Measurements from ENCODE around the gene CNTN4.

The CNTN4 gene

DNA sequence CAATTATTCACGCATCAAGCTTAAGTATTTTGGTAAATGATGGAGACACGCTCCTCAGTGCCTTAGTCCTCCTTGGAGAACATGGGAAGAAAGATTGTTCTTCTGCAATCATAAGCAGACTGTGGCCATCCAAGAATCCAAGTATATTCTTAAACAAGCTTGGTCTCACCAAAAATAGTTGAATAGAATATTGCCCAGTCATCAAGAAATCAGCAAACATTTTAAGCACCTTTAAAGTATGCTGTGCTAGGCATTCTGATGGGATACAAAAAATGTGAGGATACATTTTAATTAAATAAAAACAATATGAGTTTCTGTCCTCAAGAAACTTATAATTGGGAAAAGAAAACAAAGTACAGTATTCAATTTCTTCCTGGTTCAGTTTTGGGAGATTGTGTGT lies 445.5 kb downstream of the CNTN4 start:
- DNase-seq = no peak
- in situ Hi-C loops (cut with MboI; ENCODE audit: low pct_unique_long_range_greater_than_20kb, low sequenced_read_pairs) = no loop called here

DNA sequence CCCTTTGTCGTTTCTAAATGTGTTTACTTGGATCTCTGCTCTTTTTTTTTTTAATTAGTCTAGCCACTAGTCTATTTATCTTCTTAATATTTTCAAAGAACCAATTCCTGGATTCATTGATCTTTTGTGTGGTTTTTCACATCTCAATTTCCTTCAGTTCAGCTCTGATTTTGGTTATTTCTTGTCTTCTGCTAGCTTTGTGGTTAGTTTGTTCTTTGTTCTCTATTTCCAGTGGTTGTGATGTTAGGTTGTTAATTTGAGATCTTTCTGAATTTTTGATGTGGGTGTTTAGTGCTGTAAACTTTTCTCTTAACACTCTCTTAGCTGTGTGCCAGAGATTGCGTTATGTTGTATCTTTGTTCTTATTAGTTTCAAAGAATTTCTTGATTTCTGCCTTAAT lies 446.1 kb downstream of the CNTN4 start:
- in situ Hi-C loops (cut with MboI; ENCODE audit: low pct_unique_long_range_greater_than_20kb, low sequenced_read_pairs) = no loop called here

DNA sequence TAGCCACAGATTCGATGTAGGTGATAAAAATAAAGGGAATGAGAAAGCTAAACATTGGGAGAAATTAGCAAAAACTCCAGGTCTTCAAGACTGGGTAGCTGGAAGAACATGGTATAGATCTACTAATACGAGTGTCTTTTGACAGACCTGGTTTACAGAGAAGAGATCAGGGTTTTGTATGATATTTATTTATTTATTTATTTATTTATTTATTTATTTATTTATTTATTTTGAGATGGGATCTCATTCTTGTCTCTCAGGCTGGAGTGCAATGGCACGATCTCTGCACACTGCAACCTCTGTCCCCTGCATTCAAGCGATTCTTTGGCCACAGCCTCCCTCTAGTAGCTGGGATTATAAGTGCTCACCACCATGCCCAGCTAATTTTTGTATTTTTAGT lies 448.4 kb downstream of the CNTN4 start:
- no peak for DNase-seq
- in situ Hi-C loops (cut with MboI; ENCODE audit: low pct_unique_long_range_greater_than_20kb, low sequenced_read_pairs) = no loop called here

More for the DNA sequence above, 446.1 kb downstream of the CNTN4 start:
- DNase-seq = no peak

DNA sequence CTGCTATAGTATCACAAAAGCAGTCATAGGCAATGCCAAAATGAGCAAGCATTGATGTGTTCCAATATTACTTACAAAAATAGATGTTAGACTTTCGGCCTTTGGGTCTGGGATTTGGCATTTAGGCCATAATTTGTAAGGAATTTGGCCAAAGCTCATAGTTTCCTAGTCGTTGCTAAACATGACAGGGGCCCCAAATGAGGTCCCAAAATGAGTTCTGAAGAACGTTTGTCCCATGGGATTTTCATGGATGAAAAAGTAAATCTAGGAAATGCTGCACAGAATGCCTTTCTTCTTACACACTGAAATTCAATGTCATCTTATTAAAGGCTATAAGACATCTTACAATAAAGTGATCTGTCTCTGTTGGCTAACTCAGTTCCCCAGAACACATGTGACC lies 456.0 kb downstream of the CNTN4 start:
- in situ Hi-C loops (cut with MboI; ENCODE audit: low pct_unique_long_range_greater_than_20kb, low sequenced_read_pairs) = no loop called here

DNA sequence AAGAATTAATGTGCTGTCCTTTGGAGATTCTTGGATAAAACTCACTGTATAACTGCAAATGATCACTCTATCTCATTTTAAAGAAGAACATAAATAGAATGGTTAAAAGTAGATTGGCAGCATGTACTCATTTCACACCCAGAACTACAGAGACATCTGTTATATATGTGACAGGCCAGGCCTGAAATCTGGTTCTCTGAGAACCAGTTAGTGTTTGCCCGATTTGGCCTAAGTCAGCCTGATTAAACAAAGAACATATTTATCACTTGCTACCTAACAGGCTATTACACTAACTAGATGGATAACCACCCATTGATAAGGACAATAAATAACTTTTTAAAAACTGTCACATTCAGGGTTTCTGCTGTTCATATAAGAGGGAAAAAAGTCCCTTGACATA lies 460.1 kb downstream of the CNTN4 start:
- no peak for DNase-seq
- in situ Hi-C loops (cut with MboI; ENCODE audit: low pct_unique_long_range_greater_than_20kb, low sequenced_read_pairs) = no loop called here

More for the DNA sequence above, 456.0 kb downstream of the CNTN4 start:
- no peak for DNase-seq

DNA sequence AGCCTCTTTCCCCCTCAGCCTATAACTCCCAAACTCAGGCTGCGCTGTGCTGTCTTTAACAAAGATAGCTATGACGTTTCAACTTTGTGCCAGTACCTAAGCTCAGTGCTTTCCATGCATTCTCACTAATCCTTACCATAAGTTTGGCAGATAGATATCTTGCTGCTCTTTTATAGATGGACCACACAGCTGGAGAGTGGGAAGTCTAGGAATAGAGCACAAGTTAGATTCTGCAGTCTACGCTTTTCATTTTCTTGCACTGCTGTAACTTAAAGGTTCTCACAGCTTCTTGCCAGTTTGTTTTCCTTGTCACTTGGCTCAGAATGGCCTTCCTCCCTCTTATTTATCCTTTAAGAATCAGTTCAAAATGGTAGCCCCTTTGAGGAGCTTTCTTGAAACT lies 468.8 kb downstream of the CNTN4 start:
- DNase-seq = no peak
- in situ Hi-C loops (cut with MboI; ENCODE audit: low pct_unique_long_range_greater_than_20kb, low sequenced_read_pairs) = no loop called here

DNA sequence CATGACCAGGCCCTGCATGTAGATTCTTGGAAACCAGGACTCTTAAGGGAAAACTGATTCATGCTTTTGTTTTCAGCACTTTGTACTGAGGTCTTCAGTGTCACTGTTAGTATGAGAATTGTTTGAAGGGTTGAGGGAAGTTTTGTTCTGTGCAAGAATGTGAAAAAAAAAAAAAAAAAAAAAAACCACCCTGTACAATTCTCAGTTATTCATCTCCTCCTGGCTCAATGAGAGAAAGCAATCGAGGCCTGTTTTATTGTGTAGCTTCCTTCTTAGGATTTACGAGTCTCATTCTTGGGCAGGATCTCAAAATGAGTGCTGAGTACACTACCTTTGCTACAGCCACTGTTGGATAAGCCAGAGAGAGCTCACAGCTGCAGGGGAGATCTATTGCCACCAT lies 469.5 kb downstream of the CNTN4 start:
- in situ Hi-C loops (cut with MboI; ENCODE audit: low pct_unique_long_range_greater_than_20kb, low sequenced_read_pairs) = no loop called here
- DNase-seq = no peak

DNA sequence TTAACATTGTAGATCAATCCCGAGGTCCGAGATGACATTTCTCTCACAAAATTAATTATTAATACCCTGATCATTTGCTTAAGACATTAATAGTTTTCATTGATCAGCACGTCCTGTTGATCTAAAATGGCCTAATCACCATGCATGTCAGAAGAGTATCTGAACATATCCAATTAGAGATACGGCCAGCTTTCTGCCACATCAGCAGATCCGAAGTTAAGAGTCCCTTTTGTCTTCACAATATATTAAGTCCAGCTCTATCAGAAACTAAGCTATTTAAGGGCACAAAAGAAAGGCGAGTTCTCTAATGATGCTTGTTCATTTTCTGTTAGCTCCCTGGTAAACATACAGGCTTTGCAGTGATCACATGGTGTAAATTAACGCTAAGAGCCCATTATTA lies 470.3 kb downstream of the CNTN4 start:
- in situ Hi-C loops (cut with MboI; ENCODE audit: low pct_unique_long_range_greater_than_20kb, low sequenced_read_pairs) = no loop called here
- DNase-seq = no peak

DNA sequence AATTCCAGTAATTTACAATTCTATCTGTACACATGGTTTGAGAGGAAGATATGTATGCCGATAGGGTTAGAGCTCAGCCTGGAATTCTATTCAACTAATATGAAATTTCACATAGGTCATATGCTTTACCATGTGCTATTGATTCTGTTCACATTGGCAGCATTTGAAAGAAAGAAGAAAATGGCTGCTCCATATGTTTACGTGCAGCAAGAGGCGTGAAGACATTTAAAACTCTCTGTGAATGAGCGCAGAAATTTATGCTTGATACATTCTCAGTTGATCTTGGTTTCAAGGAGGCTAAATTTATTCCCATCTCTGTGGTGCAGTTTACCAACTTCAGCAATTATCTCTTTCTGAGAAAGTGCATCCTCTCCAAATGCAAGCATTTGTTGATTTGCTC lies 478.9 kb downstream of the CNTN4 start:
- in situ Hi-C loops (cut with MboI; ENCODE audit: low pct_unique_long_range_greater_than_20kb, low sequenced_read_pairs) = no loop called here
- no peak for DNase-seq

DNA sequence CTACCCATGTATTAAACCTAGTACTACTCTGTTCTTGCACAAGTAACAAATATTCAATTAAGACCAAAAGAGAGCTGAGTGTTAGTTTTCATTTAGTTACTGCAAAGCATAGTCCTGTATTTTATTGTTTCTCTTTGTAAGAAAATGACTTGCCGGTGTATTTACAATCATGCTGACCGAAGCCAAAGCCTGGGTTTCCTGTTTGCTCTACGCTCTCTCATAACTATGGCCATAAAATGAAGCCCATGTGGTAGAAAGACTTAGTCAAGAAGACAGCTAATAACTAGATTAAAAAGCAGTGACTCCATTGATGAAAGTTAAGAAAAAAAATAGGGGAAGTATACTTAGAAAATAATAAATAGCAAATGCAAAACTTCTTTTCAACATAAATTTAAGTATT lies 479.9 kb downstream of the CNTN4 start:
- in situ Hi-C loops (cut with MboI; ENCODE audit: low pct_unique_long_range_greater_than_20kb, low sequenced_read_pairs) = no loop called here
- DNase-seq = no peak

DNA sequence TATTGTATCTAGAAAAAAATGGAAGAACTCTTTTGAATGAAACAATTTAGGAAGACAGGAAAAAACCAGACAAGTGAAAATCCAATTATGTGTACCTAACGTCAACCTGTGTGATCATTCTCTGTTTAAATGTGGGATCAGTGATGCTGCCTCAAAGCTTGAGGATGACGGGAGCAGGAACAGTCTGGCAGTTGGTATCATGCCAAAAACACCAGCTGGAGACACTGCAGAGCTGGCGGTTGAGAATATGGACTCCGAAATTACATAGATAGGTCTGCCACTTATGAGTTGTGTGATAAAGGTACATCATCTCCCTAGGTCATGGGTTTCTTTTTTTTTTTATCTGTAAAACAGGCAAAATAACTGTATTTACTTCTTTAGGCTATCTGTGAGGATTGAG lies 480.5 kb downstream of the CNTN4 start:
- in situ Hi-C loops (cut with MboI; ENCODE audit: low pct_unique_long_range_greater_than_20kb, low sequenced_read_pairs) = no loop called here
- no peak for DNase-seq

DNA sequence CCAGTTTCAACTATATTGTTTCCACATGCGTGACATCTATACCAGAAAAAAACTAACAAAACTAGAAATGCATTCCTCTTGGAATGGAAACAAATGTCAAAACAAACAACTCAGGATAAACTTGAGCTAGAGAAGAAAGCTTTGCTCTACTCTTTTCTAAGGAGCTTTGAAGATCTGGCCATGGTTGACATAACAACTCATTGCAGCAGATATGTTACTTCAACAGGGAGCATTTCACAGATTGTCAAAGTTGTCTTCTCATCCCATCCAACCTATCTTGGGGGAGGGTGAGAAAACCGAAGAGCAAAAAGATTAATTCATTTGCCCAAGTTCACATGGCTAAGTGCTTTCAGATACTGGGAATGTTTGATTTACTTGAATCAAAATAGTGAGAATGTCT lies 484.4 kb downstream of the CNTN4 start:
- no peak for DNase-seq
- in situ Hi-C loops (cut with MboI; ENCODE audit: low pct_unique_long_range_greater_than_20kb, low sequenced_read_pairs) = no loop called here

DNA sequence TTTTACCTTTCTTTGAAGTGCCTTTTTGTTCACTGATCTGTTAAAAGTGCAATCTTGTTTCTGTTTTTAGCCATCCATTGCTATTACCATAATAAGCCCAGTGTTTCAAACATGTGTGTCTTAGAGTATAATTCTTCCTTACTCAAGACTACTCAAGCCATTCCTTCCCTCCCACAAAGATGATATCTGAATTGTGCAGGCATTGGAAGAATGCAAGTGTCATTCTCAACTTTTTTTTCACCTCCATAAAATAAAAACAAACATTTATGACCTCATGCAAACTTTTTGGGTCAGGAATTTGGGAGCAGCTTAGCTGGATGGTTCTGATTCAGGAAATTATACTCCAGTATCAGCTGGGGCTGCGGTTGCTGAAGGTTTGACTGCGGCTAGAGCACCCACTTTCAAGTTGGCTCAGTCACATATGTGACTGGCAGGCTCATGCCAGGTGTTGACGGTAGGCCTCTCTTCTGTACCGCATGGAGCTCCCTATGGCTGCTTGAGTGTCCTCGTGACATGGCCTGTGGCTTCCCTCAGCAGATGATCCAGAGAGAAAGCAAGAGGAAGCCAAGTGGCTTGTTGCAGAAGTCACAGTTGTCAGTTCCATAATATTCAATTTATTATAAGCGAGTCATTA lies 490.8 kb downstream of the CNTN4 start:
- in situ Hi-C loops (cut with MboI; ENCODE audit: low pct_unique_long_range_greater_than_20kb, low sequenced_read_pairs) = no loop called here
- no peak for DNase-seq

DNA sequence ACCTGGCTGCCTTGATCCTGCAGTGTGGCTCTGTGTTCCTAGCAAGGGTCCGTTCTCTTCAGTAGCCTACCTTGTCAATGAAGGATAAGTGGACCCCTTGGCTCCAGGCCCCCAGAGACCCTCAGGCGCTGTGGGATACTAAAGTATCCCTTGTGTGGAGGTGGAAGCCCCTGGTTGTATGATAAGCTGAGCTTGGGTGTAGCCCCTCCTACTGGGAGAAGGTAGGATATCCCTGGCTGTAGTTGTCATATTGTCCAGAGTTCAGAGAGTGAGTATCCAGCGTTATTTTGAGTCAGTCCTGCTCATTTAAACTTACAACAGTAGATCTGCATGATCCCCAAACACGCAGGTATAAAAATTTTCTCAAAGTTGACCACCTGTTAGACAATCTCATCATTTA lies 496.8 kb downstream of the CNTN4 start:
- DNase-seq = no peak
- in situ Hi-C loops (cut with MboI; ENCODE audit: low pct_unique_long_range_greater_than_20kb, low sequenced_read_pairs) = no loop called here

DNA sequence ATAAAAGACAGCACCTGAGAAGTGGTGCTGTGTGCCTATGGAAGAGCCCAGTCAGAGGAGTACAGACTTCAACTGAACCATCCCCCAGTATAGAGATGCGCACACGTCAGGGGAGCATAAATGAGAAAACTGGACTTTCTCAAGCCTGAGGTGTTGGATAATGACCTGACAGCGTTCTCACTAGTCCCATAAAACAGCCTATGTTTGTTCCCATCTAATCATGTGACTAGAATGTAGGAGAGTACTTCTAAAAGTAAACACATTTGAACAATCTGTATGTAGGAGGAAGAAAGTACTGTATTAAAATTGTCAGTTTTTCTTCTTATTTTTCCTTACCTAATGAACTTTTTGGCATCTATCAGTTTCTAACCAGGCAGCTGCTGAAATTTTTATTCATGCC lies 498.9 kb downstream of the CNTN4 start:
- in situ Hi-C loops (cut with MboI; ENCODE audit: low pct_unique_long_range_greater_than_20kb, low sequenced_read_pairs) = no loop called here
- no peak for DNase-seq

DNA sequence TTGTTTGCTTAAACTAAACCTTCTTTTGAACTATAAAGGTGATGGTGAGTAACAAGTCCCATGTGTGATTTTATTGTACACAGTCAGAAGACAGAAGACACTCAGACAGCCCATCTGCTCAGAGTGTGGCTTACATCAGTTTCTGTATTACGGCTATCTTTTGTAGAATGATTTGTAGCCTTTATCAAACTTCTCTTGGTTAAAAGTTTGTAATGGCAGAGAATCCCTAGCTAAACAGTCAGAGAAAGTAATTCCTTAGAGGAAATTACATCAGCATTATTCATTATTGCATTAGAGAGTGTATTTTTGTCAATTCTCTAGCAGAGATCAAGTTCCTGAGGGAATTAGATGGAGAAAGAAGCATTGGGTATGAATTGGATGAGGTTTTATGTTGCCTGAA lies 500.8 kb downstream of the CNTN4 start:
- in situ Hi-C loops (cut with MboI; ENCODE audit: low pct_unique_long_range_greater_than_20kb, low sequenced_read_pairs) = no loop called here
- DNase-seq = no peak

DNA sequence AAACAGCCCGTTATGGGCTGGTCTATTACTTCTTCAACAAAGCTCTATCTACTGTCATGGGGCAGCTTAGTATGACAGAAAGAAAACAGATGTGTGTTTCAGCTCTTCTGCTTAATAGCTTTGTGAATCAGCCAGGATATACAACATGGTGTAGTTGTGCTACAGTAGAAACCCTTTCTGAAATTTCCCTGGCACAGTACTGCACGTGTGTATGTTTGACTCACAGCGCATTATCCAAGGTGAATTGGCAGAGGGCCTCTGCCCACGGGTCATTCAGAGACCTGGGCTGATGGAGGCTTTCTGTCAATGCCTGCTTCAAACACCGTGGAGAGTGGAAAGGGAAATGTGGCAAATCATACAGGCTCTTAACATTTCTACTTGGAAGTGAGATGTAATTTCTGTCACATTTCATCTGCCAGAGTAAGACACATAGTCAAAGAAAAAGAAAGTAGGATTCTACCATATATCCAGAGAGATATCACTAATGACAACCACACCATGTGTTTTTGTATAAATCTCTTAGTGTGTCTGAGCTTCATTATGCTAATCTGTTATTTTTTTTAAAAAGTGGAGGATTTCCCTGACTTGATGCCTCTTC lies 505.1 kb downstream of the CNTN4 start:
- in situ Hi-C loops (cut with MboI; ENCODE audit: low pct_unique_long_range_greater_than_20kb, low sequenced_read_pairs) = no loop called here

DNA sequence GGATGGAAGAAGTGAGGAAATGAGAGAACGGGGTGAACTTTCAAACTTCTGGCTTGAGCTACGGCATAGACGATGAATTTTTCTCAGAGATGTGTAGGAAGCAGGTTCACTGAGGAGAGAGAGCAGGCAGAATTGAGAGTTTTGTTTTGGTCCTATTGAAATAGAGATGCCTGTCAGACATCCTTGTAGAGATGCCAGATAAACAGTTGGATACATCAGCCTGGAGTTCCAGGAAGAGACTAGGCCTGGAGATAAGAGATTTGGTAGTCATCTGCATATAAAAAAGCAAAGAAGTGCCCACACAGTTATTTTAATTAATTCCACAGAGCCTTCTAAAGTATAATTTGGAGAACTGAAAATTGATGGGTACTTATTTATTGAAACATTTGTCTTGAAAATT lies 515.9 kb downstream of the CNTN4 start:
- no peak for DNase-seq
- in situ Hi-C loops (cut with MboI; ENCODE audit: low pct_unique_long_range_greater_than_20kb, low sequenced_read_pairs) = no loop called here

More for the DNA sequence above, 505.1 kb downstream of the CNTN4 start:
- no peak for DNase-seq

DNA sequence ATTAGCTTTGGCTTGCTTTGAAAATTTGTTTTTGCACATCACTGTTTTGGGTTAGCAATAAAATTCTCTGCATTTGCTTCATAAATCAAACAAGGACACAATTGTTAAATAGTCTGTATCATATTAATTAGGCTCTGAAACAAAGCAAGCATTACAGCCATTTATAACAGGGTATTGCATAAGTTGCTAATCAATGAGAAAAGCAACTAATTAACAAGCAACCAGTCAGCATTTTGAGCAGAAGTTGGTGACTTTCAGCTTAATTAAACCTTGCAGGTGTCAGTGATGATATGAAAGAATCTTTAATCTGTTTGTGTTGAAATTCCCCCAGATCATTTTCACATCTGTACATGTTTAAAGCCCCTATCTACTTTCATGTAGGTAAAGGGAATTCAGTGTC lies 516.4 kb downstream of the CNTN4 start:
- in situ Hi-C loops (cut with MboI; ENCODE audit: low pct_unique_long_range_greater_than_20kb, low sequenced_read_pairs) = no loop called here

DNA sequence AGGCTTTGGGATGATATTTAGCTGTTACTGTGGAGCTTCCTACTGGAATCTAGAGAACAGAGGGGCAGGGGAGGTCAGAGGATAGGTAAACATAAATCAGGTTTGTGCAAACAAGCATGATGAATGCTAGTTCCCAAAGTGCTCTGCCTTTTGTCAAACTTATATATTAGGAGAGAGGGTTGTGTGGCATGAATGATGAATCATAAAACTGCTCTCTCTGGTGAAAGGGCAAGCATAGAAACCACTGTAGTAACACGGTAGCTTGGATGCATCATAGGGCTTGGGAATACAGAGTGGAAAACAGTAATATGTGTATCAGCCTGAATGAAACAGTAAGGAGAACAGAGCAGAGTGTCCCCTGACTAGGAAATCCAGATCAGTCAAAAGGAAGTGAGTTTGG lies 524.8 kb downstream of the CNTN4 start:
- DNase-seq = no peak
- in situ Hi-C loops (cut with MboI; ENCODE audit: low pct_unique_long_range_greater_than_20kb, low sequenced_read_pairs) = no loop called here

More for the DNA sequence above, 516.4 kb downstream of the CNTN4 start:
- no peak for DNase-seq

DNA sequence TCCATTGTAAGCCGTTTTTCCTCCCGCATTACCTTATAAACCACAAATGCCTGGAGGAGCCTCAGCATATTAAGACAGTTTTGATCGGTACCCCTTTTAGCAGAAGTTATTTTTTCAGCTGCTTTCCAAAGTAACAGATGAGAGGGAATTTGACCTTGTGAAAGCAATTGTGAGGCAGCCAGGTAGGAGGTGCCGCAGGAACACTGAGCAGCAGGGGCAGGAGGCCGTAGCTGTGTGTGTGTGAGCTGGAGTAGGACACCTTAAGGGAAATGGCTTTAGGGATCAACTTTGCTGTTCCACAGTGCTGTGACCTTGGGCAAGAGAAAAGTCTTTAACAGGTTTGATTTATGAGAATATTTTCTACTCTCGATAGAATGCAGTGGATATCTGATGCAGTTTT lies 529.5 kb downstream of the CNTN4 start:
- in situ Hi-C loops (cut with MboI; ENCODE audit: low pct_unique_long_range_greater_than_20kb, low sequenced_read_pairs) = no loop called here
- no peak for DNase-seq
